Astrocyte of the cerebellum (primary cell): ENCODE data around the gene PLB1.

Source experiments
- DNase-seq: peaks from one replicate; pipeline ENCODE4 v3.0.0-alpha.2; 2011; ENCODE audit warnings: low read depth
- H3K4me3 ChIP-seq: 2 replicates; pipeline ENCODE4 v1.5.1; 2011; ENCODE audit warnings: mild to moderate bottlenecking, low read depth, low read length, moderate library complexity
- CTCF ChIP-seq: IDR thresholded peaks from 2 replicates; pipeline ENCODE4 v1.5.1; 2012; ENCODE audit warnings: low read length, low read depth, moderate library complexity, mild to moderate bottlenecking; ENCODE audit errors: missing control alignments
- in situ Hi-C: cut with HindIII; loops from 2 replicates; pipeline ENCODE4 v1.10.0; 2017; ENCODE audit warnings: low sequenced_read_pairs

PLB1 gene

GRCh38 chr2:28457237-28457636, 38.6 kb upstream of the PLB1 start:
- in situ Hi-C loops = no loop called here
- TF ChIP-seq CTCF = no peak
- H3K4me3 ChIP-seq = no peak overlapping the region
- DNase-seq = no peak

- no peak for DNase-seq
- TF ChIP-seq CTCF = no peak
- no peak overlapping the region for H3K4me3 ChIP-seq
- in situ Hi-C loops = no loop called here
Observed at GRCh38 chr2:28461056-28461455, 34.8 kb upstream of the PLB1 start.

- no peak overlapping the region for H3K4me3 ChIP-seq
- no peak for DNase-seq
- no peak for TF ChIP-seq CTCF
- in situ Hi-C loops = no loop called here
Observed at GRCh38 chr2:28462122-28462521, 33.7 kb upstream of the PLB1 start.

GRCh38 chr2:28463211-28463816, 32.5 kb upstream of the PLB1 start:
- no peak for TF ChIP-seq CTCF
- in situ Hi-C loops = no loop called here
- no peak for DNase-seq
- no peak overlapping the region for H3K4me3 ChIP-seq

- no peak for DNase-seq
- no peak for TF ChIP-seq CTCF
- no peak overlapping the region for H3K4me3 ChIP-seq
- in situ Hi-C loops = no loop called here
Observed at GRCh38 chr2:28463893-28464292, 32.0 kb upstream of the PLB1 start.

GRCh38 chr2:28465148-28465885, 30.5 kb upstream of the PLB1 start:
- no peak overlapping the region for H3K4me3 ChIP-seq
- DNase-seq = no peak
- in situ Hi-C loops = no loop called here
- TF ChIP-seq CTCF = no peak
